Measurements from ENCODE around the gene TSC22D1.
"Not testable (repeated sequence)": the region's sequence is repeated elsewhere in the genome, so short reads cannot be mapped to it uniquely, and the experiment has no call there.

Gene TSC22D1

DNA sequence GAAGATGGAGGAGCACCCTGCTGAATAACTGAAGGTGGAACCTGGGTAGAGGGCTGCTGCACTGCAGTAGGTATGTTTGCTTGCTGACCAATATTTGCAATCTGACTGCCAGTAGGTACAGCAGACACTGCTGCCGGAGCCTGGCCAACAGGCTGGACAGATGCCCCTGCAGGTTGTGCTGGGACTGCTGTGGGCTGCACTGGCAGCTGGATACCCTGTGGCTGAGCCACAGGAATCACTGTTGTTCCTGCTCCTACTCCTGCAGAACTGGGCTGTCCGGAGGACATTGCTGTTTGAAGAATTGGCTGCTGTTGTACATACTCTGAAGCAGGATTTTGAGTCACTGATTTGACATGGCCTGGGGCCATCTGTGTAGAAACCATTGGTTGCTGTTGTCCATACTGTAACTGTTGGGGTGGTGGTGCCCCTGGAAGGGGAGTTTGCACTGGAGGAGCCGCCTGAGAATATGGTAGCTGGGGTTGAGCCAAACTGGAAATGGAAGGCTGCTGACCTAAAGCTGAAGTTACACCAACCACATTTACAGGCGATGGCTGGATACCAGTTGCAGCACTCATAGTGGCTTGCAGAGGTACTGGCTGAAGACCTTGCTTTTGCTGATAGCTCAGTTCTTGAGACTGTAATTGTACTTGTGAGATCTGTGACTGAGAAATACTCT lies 2.2 kb downstream of the TSC22D1 start:
- DNase-seq (ENCODE audit: insufficient read length, low spot score) = no peak
- no peak for FAIRE-seq

DNA sequence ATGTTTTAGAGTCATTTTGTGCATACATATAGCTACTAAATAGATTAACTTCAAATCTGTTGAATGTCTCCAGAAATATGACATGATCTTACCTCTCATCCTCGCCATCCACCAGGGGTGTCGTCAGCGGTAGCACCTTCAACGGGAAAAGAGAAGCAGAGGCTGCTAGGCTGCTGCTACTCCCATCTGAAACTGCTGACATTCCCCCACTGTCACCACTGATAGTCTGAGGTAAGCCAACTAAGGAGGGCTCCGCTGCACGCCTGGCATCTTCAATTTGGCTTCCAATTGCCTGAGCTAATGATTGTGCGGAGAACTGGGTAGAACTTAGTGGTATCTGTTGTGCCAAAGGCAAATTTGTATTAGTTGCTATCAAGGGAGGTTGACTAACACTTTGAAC lies 3.1 kb downstream of the TSC22D1 start:
- FAIRE-seq (no peak), DNase-seq (ENCODE audit: insufficient read length, low spot score) (no peak)

DNA sequence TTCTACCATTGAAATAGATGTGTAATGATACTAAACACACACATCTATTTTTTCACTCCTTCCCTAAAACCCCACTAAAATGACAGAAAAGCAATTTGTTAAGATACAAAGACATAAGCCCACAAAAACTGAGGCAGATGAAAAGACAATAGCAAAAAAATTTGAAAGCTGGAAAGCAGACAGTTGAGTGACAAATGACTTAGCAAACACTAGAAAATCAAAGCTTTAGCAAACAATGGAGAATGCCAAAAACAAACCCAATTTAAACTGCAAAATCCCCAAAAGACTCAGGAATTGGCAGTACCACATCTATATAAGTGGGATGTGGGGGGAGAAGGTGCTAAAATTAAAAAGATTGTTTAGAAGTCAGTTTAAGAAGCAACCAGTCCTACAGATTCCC lies 9.5 kb downstream of the TSC22D1 start:
- FAIRE-seq = no peak
- no peak for DNase-seq (ENCODE audit: insufficient read length, low spot score)

DNA sequence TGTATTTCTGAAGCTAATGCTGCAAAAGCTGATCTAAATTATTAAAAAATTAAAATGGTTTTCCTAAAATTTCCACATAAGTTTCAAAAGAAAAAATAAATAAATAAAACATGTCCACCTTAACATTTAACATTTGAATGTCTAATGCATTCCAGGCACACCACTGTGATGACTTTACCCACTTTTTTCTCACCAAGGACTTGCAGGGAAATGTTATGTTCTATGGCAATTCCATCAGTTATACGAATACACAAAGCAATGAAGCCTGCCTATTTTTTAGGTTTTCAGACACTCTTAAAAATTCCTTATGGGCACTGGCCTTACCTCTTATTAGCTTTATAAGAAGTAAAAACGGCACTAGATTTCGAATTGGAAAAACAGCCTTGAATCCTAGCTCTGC lies 10.2 kb downstream of the TSC22D1 start:
- DNase-seq (ENCODE audit: insufficient read length, low spot score) (no peak), FAIRE-seq (no peak)

DNA sequence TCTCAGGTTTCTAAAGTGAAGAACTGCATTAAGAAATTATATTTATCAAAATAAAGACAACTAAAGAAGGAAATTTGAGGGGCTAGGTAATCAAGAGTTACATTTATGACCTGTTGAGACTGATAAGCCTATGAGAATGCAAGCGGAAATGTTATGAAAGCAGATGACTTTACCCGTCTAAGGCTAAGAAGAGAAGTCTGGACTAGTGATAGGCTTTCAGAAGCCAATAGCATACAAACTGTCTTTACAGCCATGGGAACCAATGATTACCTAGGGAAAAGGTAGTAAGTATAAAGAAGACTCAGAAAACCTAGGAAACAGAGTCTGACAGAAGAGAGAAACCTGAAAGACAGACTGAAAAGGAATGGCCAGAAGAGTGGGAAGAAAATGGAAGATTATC lies 11.2 kb downstream of the TSC22D1 start:
- no peak for FAIRE-seq
- DNase-seq (ENCODE audit: insufficient read length, low spot score) = no peak

DNA sequence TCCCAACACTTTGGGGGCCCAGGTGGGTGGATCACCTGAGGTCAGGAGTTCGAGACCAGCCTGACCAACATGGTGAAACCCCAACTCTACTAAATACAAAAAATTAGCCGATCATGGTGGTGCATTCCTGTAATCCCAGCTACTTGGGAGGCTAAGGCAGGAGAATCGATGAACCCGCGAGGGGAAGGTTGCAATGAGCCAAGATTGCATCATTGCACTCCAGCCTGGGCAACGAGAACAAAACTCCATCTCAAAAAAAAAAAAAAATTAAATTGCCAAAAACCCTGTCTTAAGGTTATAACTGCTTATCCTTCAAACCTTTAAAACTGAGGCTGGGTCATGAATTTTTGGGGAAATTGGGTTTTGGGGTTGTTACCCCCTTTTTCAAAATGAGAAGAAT lies 13.3 kb downstream of the TSC22D1 start:
- FAIRE-seq; DNase-seq (ENCODE audit: insufficient read length, low spot score): not testable (repeated sequence)

DNA sequence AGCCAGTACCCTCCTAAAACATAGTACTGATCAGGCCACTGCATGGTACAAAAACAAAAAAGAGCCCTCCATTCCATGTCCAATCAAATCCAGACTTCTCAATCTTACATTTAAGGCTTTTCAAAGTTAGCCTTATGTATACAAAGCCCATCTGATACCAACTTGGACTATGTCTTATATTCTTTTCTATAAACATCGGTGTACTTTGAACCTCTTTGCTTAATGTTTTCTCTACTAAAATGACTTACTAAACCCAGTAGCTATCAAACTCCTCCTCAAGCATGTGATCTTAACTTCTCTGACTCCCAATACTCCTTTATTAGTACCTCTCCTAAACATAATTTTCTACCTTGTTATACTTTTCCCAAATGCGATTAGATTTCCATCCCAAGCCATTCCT lies 14.8 kb downstream of the TSC22D1 start:
- FAIRE-seq (no peak), DNase-seq (ENCODE audit: insufficient read length, low spot score) (no peak)

DNA sequence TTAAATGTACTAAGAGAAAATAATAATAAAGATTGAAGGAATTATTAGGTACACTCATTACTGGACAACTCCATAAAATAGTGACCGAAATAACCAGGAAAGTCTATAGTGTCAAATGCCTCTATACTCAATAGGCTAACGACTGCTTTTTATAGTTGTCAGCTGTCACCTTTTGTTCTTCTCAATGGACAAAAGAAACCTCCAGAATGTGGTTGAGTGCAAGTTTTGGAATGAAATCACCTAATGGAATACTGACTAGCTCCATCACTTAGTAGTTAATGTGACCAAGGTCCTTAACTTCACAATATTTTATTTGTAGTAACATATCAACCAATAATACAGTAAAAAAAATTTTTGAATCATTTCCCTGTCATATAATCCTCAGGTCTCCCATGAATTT lies 18.1 kb downstream of the TSC22D1 start:
- FAIRE-seq (no peak), DNase-seq (ENCODE audit: insufficient read length, low spot score) (no peak)

DNA sequence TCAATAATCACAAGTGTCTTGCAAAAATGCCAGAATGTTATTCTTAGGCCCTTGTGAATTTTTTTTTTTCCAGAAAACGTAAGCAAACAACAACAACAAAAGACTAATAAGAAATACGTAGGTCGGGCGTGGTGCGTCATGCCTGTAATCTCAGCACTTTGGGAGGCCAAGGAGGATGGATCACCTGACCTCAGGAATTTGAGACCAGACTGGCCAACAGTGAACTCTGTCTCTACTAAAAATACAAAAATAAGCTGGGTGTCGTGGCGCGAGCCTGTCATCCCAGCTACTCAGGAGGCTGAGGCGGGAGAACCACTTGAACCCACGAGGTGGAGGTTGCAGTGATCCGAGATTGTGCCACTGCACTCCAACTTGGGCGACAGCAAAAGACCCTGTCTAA lies 20.9 kb downstream of the TSC22D1 start:
- no peak for DNase-seq (ENCODE audit: insufficient read length, low spot score)
- no peak for FAIRE-seq

DNA sequence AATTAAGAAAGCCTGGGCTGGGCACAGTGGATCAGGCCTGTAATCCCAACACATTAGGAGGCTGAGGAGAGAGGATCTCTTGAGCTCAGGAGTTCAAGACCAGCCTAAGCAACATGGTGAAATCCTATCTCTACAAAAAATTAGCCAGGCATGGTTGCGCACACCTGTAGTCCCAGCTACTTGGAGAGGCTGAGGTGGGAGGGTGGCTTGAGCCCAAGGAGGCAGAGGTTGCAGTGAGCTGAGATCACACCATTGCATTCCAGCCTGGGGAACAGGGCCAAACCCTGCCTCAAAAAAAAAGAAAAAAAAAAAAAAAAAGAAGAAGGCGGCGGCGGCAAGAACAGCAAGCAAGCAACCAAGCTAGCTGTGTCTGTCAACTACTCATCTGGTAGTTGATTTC lies 26.7 kb downstream of the TSC22D1 start:
- FAIRE-seq (no peak), DNase-seq (ENCODE audit: insufficient read length, low spot score) (no peak)

DNA sequence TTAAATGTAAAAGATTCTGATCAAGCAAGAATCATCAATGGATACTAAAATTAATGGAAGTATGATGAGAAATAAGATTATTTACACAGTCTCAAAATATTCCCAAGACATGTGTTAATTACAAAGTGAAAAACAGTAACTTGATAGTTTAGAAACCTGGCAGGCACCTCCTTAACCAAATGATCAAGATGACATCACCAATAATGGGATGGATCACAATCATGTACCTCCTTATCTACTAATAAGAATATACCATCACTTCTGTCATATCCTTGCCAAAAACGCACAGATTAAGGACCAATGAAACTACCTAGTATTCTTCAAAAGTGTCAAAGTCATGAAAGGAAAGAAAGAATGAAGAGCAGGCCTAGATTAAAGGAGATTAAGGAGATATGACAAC lies 30.0 kb downstream of the TSC22D1 start:
- no peak for DNase-seq (ENCODE audit: insufficient read length, low spot score)
- FAIRE-seq = no peak

DNA sequence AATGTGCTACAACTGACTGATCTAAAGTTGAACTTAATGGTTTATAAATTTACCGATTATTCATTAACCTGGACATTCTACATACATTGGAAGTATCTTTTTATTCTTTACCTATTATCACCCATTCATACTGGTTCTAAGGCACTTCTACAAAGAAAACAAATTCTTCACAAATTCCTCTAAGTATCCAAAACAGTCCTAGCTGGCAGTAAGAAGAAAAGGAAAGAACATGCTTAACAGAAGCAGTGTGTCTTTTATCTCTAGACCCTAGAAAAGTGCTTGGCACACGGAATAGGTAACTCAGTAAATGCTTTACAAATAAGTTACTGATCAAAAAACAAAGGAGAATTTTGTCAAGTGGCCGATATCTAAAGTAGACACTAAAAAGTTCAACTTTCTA lies 32.8 kb downstream of the TSC22D1 start:
- FAIRE-seq (no peak), DNase-seq (ENCODE audit: insufficient read length, low spot score) (no peak)

DNA sequence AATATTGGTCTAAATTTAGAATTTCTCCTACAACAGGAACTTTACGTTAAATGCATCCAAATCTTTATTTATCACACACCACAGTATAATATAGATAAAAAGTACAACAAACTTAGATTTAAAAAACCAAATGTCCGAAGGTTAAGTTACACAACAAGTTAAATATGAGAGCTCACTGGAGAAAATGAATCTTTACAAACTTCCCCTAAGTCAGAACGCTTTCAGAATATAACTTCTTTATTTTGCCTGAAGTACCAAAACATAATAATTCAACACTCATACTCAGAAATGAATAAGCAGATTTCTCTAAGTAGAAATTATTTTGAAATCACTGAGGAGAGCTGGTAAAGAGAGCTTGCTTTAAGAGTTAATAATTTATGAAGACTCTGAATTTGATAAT lies 33.8 kb downstream of the TSC22D1 start:
- no peak for DNase-seq (ENCODE audit: insufficient read length, low spot score)
- no peak for FAIRE-seq

DNA sequence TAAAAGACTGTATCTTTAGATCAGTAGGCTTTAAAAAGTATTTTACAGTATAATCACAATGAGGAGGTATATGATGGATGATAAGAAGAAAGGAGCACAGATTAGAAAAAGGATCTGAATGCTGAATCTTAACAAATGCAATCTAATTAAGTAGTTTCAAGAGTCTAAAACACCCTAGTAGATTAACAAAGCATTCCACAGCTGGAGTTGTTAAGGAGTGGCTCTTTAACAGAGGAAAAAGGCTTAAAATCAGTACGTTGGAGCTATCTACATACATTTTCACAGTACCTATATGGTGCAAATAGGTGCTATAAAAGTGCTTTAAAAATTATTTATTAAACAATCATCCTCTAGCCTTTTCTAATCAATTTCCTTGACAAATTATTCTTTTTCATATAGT lies 34.5 kb downstream of the TSC22D1 start:
- FAIRE-seq (no peak), DNase-seq (ENCODE audit: insufficient read length, low spot score) (no peak)

DNA sequence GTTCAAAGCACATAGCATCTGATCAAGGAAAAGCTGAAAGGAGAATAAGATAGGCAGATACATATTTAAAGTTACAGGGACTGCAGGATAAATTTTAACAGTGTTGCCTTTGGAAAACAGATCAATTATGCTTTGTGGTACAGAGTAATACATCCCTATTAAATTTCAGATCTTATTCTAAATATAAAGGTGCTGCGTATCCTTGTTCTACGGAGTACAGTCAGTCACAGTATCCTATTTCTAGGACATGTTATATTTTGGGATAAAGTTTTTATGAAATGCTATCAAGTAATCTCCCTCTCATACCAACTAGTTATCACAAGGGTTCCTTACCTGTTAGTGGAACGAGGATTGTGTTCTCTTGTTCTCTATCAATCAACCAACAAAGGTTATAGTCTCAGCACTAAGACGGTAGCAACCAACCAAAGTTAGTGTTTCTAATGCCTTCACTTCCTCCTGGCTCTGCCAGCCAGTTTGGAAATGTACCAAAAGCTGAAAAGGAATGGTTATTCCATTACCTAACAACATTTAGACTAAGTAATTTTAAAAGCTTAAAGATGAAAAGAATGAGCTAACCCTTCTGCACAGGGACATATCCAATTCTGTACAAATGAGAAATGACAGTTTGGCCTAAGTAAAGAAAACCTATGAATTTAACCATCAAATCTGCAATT lies 35.2 kb downstream of the TSC22D1 start:
- no peak for DNase-seq (ENCODE audit: insufficient read length, low spot score)
- no peak for FAIRE-seq

DNA sequence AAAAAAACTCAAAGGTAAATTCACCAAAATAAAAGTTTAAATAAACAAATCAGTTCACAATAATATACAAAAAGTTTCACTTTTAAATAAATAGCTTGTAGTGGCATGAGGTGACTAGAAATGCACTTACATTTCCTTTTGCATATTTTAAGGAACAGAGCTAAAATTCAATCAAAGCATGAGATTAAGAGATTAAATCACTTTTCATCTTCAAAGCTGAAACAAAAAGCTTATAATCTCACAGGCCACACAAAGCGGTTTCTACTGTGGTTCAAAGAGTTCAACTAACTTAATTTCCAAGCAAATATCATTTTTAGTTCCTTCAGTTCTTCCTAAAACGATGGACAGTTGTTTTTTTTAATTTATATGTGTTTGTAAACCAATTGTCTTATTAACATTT lies 38.9 kb downstream of the TSC22D1 start:
- FAIRE-seq (no peak), DNase-seq (ENCODE audit: insufficient read length, low spot score) (no peak)

DNA sequence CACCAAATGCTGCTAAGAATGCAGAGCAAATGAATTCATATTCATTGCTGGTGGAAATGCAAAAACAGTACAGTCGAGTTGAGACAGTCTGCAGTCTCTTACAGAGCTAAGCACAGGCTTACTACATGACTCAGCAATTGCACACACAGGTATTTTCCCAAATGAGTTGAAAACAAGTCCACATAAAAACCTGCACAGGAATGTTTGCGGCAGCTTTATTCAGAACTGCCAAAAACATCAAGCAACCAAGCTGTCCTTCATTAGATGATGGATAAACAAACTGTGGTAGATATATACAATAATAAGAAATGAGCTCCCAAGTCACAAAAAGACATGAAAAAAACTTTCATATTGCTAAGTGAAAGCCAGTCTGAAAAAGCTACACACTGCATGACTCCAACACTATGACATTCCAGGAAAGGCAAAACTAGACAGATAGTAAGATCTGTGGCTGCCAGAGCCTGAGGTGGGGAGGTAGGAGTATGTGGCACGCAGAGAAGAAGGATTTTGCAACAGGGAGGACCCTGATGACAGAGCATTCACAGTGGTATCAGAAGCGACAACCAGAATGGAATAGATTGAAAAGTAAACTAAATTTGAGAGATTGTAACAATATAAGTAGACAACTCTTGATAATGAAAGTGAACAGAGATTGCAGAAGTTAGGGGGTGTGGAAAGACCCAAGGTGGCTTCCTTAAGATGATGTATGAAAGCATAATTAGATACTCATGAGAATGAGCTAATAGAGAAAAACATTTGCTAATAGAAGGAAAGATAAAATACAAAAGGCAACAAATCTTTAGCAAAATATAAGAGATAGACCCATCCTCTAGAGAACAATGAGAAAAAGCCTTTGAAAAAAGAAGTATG lies 52.7 kb downstream of the TSC22D1 start:
- DNase-seq (ENCODE audit: insufficient read length, low spot score) = peak; percentile 8

DNA sequence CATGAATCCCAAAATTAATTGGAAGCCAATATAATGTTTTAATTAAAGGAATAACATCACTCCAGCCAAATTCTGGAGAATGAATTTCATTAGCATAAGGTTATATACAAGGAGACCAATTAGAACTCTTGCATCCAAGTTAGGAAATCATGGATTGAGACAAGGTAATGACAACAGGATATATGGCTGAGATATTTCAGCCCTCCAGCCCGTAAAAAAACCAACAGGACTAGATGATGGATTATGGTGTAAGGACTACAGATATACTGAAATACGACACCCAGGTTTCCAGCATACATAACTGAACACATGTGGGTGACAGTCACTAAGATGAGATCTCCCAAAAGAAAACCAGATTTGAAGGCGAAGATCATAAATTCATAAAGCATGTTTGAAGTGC lies 56.5 kb downstream of the TSC22D1 start:
- no peak for FAIRE-seq
- DNase-seq (ENCODE audit: insufficient read length, low spot score) = no peak

More for the DNA sequence above, 52.7 kb downstream of the TSC22D1 start:
- no peak for FAIRE-seq

DNA sequence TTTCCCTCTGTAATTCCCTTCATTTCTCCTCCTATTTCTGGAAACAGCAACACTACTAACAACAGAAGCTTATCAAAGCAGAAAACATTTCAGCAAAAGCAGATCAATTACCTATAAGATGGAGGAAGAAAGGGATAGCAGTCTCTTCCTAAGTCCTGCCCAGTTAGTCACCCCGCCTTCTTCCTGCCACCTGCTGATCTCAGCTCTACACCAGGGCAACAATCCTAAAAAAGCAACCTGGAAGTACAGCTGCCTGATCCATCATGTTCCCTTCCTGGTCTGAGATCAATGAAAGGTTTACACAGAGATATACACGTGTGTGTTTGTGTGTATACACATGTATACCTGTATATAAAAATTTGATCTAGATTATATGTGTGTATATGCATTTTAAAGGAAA lies 59.4 kb downstream of the TSC22D1 start:
- no peak for FAIRE-seq
- DNase-seq (ENCODE audit: insufficient read length, low spot score) = no peak

DNA sequence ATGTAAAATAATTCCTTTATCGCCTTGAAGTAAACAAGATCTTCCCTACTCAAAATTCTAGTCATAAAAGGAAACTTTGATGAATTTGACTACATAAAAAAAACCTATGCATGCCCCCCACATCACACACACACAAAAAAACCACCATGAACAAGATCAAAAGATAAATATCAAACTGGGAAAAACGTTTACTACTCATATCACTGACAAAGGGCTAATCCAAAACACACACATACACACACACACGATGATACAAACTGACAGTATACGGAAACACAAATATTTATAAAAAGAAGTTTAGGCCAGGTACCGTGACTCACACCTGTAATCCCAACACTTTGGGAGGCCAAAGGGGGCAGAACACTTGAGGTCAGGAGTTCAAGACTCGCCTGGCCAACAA lies 61.9 kb downstream of the TSC22D1 start:
- FAIRE-seq = no peak
- no peak for DNase-seq (ENCODE audit: insufficient read length, low spot score)

DNA sequence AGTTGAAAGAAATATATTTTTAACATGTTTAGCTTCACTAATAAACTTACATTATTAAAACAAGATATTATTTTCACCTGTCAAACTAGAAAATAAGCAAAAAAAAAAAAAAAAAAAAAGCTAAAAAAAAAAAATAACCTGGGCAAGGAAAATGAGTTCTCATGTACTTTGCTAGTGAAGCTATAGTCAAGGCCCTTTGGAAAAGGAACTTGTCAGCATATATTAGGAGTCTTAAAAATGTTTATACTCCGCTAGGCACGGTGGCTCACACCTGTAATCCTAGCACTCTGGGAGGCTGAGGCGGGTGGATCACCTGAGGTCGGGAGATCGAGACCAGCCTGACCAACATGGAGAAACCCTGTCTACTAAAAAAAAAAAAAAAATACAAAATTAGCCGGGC lies 66.3 kb downstream of the TSC22D1 start:
- not testable (repeated sequence) for FAIRE-seq; DNase-seq (ENCODE audit: insufficient read length, low spot score)

Measured in HTR-8/SVneo (cell line).